H9 (cell line): ENCODE results near the gene RUNX2. TPM values are rescaled to one million over a fixed set of nuclear protein-coding genes. Genes with fewer than 3 reads are reported as not detected.

Experiments
- DNase-seq: peaks from one replicate; pipeline ENCODE4 v3.0.0-alpha.2; 2017
- H2AFZ ChIP-seq: one replicate; pipeline ENCODE4 v1.6.1; 2013; ENCODE audit warnings: mild to moderate bottlenecking, low read length, control low read depth, moderate library complexity
- H2AK5ac ChIP-seq: 2 replicates; pipeline ENCODE4 v1.6.1; 2013; ENCODE audit warnings: low read length, control low read depth, mixed read lengths; ENCODE audit not compliant: insufficient read length
- H2BK120ac ChIP-seq: one replicate; pipeline ENCODE4 v1.6.1; 2013; ENCODE audit warnings: low read depth, mild to moderate bottlenecking, low read length, control low read depth, inconsistent platforms; ENCODE audit not compliant: poor library complexity, severe bottlenecking
- H2BK12ac ChIP-seq: 2 replicates; pipeline ENCODE4 v1.6.1; 2013; ENCODE audit warnings: low read length, control low read depth, mixed read lengths, low read depth; ENCODE audit not compliant: insufficient read length
- H2BK15ac ChIP-seq: 2 replicates; pipeline ENCODE4 v1.6.1; 2013; ENCODE audit warnings: low read depth, low read length, control low read depth
- H2BK20ac ChIP-seq: one replicate; pipeline ENCODE4 v1.6.1; 2013; ENCODE audit warnings: low read depth, mild to moderate bottlenecking, low read length, control low read depth, inconsistent platforms; ENCODE audit not compliant: poor library complexity, severe bottlenecking
- H2BK5ac ChIP-seq: 2 replicates; pipeline ENCODE4 v1.6.1; 2013; ENCODE audit warnings: low read length, control low read depth, mixed read lengths; ENCODE audit not compliant: insufficient read length
- H3K14ac ChIP-seq: 2 replicates; pipeline ENCODE4 v1.6.1; 2013; ENCODE audit warnings: low read length, control low read depth; ENCODE audit not compliant: insufficient read depth
- H3K18ac ChIP-seq: 2 replicates; pipeline ENCODE4 v1.6.1; 2013; ENCODE audit warnings: low read depth, mild to moderate bottlenecking, mixed read lengths, low read length, control low read depth; ENCODE audit not compliant: insufficient read length
- H3K23ac ChIP-seq: 2 replicates; pipeline ENCODE4 v1.6.1; 2013; ENCODE audit warnings: low read length, control low read depth, mixed read lengths, low read depth; ENCODE audit not compliant: insufficient read length
- H3K23me2 ChIP-seq: 2 replicates; pipeline ENCODE4 v1.6.1; 2013; ENCODE audit warnings: low read depth, mild to moderate bottlenecking, mixed read lengths, low read length, control low read depth; ENCODE audit not compliant: insufficient read length, poor library complexity, severe bottlenecking
- H3K27ac ChIP-seq: 2 replicates; pipeline ENCODE4 v1.5.1; 2013; ENCODE audit warnings: low read length, control low read depth, mixed read lengths, low read depth; ENCODE audit not compliant: insufficient read length
- H3K27me3 ChIP-seq: 2 replicates; pipeline ENCODE4 v1.6.1; 2013; ENCODE audit warnings: low read length, control low read depth, inconsistent platforms; ENCODE audit not compliant: insufficient read depth
- H3K4ac ChIP-seq: 2 replicates; pipeline ENCODE4 v1.6.1; 2013; ENCODE audit warnings: low read depth, mild to moderate bottlenecking, control low read depth, inconsistent platforms, low read length, moderate library complexity
- H3K4me1 ChIP-seq: 2 replicates; pipeline ENCODE4 v1.6.1; 2013; ENCODE audit warnings: low read length, control low read depth, inconsistent platforms; ENCODE audit not compliant: insufficient read depth
- H3K4me2 ChIP-seq: 2 replicates; pipeline ENCODE4 v1.6.1; 2013; ENCODE audit warnings: low read length, control low read depth, mixed read lengths; ENCODE audit not compliant: insufficient read length, insufficient read depth
- H3K56ac ChIP-seq: 2 replicates; pipeline ENCODE4 v1.6.1; 2013; ENCODE audit warnings: low read depth, mild to moderate bottlenecking, mixed read lengths, low read length, control low read depth; ENCODE audit not compliant: insufficient read length
- H3K79me1 ChIP-seq: 2 replicates; pipeline ENCODE4 v1.6.1; 2013; ENCODE audit warnings: low read depth, mild to moderate bottlenecking, moderate library complexity, low read length, control low read depth, inconsistent platforms; ENCODE audit not compliant: insufficient read depth, poor library complexity, severe bottlenecking
- H3K79me2 ChIP-seq: 2 replicates; pipeline ENCODE4 v1.6.1; 2013; ENCODE audit warnings: low read length, control low read depth, inconsistent platforms; ENCODE audit not compliant: insufficient read depth
- H3K9ac ChIP-seq: 2 replicates; pipeline ENCODE4 v1.6.1; 2013; ENCODE audit warnings: low read length, control low read depth, mixed read lengths; ENCODE audit not compliant: insufficient read length; ENCODE audit errors: extremely low read depth
- H3K9me3 ChIP-seq: one replicate; pipeline ENCODE4 v1.6.1; 2013; ENCODE audit warnings: low read depth, low read length, inconsistent platforms; ENCODE audit not compliant: control insufficient read depth
- H3T11ph ChIP-seq: one replicate; pipeline ENCODE4 v1.6.1; 2013; ENCODE audit warnings: mild to moderate bottlenecking, low read length, control low read depth, inconsistent platforms
- H4K20me1 ChIP-seq: one replicate; pipeline ENCODE4 v1.6.1; 2013; ENCODE audit not compliant: control insufficient read depth, insufficient read length, insufficient read depth
- H4K5ac ChIP-seq: 2 replicates; pipeline ENCODE4 v1.6.1; 2013; ENCODE audit warnings: low read depth, mild to moderate bottlenecking, mixed read lengths, low read length, control low read depth; ENCODE audit not compliant: insufficient read length
- H4K8ac ChIP-seq: replicated peaks from 2 replicates; pipeline ENCODE4 v1.6.1; 2013; ENCODE audit warnings: low read length, control low read depth, mixed read lengths, low read depth; ENCODE audit not compliant: insufficient read length
- H4K91ac ChIP-seq: 2 replicates; pipeline ENCODE4 v1.6.1; 2013; ENCODE audit warnings: low read depth, mild to moderate bottlenecking, moderate library complexity, mixed read lengths, low read length, control low read depth; ENCODE audit not compliant: insufficient read length
- H3K27ac Mint-ChIP-seq, 3 experiments: 2 replicates in 2 of 3; 3 replicates in 1 of 3; pipeline ENCODE4 v1.8.0; 2020 to 2021; ENCODE audit warnings: mixed read lengths in 3 of 3, mild to moderate bottlenecking in 1 of 3, moderate library complexity in 1 of 3
- H3K27me3 Mint-ChIP-seq: 2 replicates; pipeline ENCODE4 v1.8.0; 2021; ENCODE audit warnings: low read depth, mild to moderate bottlenecking, moderate library complexity, mixed read lengths
- H3K36me3 Mint-ChIP-seq, 3 experiments: 2 replicates in 2 of 3; 3 replicates in 1 of 3; pipeline ENCODE4 v1.8.0; 2020 to 2021; ENCODE audit warnings: low read depth in 3 of 3, mixed read lengths in 3 of 3; ENCODE audit not compliant: insufficient read depth in 1 of 3
- H3K4me1 Mint-ChIP-seq, 2 experiments: 2 replicates each; pipeline ENCODE4 v1.8.0; 2020; ENCODE audit warnings: mixed read lengths in 2 of 2
- H3K4me3 Mint-ChIP-seq, 2 experiments: 2 replicates in 1 of 2; 3 replicates in 1 of 2; pipeline ENCODE4 v1.8.0; 2020 to 2021; ENCODE audit warnings: mild to moderate bottlenecking in 2 of 2, mixed read lengths in 2 of 2, moderate library complexity in 1 of 2
- H3K9me3 Mint-ChIP-seq, 2 experiments: 2 replicates in 1 of 2; 3 replicates in 1 of 2; pipeline ENCODE4 v1.8.0; 2020; ENCODE audit warnings: mild to moderate bottlenecking in 2 of 2, mixed read lengths in 2 of 2, moderate library complexity in 1 of 2
- WGBS: extraction: QIAGEN DNeasy Blood & Tissue Kit; methylation state at CpG from one replicate; pipeline ENCODE4 v1.1.7; 2013; ENCODE audit warnings: missing lambda C conversion rate, low lambda C conversion rate, mixed read lengths; ENCODE audit not compliant: insufficient read length; ENCODE audit errors: extremely low coverage; 5-methylcytosine and 5-hydroxymethylcytosine counted together
- total RNA-seq: library from RNA; stranded (reverse); gene quantifications from 2 replicates; pipeline ENCODE4 v1.2.1, GENCODE V29; 2021
- TF ChIP-seq, protein P1 (sequence below): fragments of 200-600 bp; sonication (generic); conservative IDR thresholded peaks from 3 replicates; pipeline ENCODE4 v1.8.0; 2021; ENCODE audit warnings: antibody characterized with exemption, mild to moderate bottlenecking

The RUNX2 gene
- total RNA-seq, 1 experiment from 2014 or later, result 0.15 TPM

DNA sequence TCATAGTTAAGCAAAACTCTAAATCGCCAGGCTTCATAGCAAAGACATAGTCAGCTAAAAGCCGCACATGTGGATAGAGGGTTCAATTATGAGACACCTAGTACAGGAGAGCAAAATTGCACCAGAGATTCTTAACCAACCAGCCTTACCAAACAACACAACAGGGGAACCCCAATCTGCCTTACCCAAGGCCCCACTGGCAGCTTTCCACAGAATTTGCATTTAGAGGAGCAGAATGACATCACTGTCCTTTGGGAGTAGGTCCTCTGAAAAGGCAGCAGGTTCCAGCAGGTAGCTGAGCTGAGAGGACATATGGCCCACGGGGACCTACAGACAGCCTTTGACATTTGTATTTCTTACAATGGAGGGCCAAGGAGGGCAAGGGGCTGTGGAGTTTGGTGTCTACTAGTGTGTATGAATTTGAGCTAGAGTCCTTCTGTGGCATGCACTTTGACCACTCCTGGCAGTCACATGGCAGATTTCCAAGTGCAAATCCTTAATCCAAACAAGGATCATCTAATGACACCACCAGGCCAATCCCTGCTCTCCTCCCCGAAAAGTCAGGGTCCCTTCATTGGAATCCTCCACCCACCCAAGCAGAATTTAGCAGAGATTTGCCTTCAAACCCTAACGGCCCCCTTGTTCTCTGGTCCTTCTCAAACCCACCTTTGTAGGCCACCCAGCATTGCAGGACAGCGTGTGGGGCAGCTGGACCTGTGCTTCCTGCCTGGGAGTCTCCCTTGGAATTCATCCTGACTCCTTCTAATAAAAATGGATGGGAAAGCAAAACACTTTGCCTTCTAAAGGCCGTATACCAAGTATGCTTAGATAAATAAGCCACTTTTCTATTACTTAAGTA is 220.8 kb downstream of the RUNX2 start:
- DNase-seq, result no peak
- H3K4me2 ChIP-seq, result no peak overlapping the region
- Mint-ChIP-seq H3K36me3 (no peaks in the 10 kb centered on the region), H3K27ac (no peak overlapping the region; a peak in 1 of 7 replicates), H3K9me3 (no peaks in the 10 kb centered on the region), H3K4me3 (no peak overlapping the region), H3K4me1 (no peaks in the 10 kb centered on the region), H3K27me3 (no peaks in the 10 kb centered on the region)
- no peak overlapping the region for H3K9ac ChIP-seq
- H2BK120ac ChIP-seq, result no peak overlapping the region
- H4K8ac ChIP-seq, result no peak overlapping the region
- H2BK15ac ChIP-seq, result no peak overlapping the region
- no peak overlapping the region for H3K56ac ChIP-seq
- H3K14ac ChIP-seq, result no peak overlapping the region
- no peaks in the 10 kb centered on the region for H3K79me1 ChIP-seq
- no peaks in the 10 kb centered on the region for H3K9me3 ChIP-seq
- TF ChIP-seq, protein P1, sequence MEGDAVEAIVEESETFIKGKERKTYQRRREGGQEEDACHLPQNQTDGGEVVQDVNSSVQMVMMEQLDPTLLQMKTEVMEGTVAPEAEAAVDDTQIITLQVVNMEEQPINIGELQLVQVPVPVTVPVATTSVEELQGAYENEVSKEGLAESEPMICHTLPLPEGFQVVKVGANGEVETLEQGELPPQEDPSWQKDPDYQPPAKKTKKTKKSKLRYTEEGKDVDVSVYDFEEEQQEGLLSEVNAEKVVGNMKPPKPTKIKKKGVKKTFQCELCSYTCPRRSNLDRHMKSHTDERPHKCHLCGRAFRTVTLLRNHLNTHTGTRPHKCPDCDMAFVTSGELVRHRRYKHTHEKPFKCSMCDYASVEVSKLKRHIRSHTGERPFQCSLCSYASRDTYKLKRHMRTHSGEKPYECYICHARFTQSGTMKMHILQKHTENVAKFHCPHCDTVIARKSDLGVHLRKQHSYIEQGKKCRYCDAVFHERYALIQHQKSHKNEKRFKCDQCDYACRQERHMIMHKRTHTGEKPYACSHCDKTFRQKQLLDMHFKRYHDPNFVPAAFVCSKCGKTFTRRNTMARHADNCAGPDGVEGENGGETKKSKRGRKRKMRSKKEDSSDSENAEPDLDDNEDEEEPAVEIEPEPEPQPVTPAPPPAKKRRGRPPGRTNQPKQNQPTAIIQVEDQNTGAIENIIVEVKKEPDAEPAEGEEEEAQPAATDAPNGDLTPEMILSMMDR, result no peak
- no peaks in the 10 kb centered on the region for H3K4me1 ChIP-seq
- H3K27ac ChIP-seq, result no peak overlapping the region
- H3K79me2 ChIP-seq, result no peaks in the 10 kb centered on the region
- no peak overlapping the region for H2AFZ ChIP-seq
- H2BK20ac ChIP-seq, result no peak overlapping the region
- H4K91ac ChIP-seq, result no peak overlapping the region
- H4K20me1 ChIP-seq, result no peaks in the 10 kb centered on the region
- no peak overlapping the region for H2AK5ac ChIP-seq
- H3K23ac ChIP-seq, result no peak overlapping the region
- H3K18ac ChIP-seq, result no peak overlapping the region
- no peak overlapping the region for H3T11ph ChIP-seq
- no peak overlapping the region for H4K5ac ChIP-seq
- no peaks in the 10 kb centered on the region for H3K27me3 ChIP-seq
- no peak overlapping the region for H3K4ac ChIP-seq
- no peak overlapping the region for H2BK5ac ChIP-seq
- WGBS, result no CpG with 5 or more reads among the region's 7 CpGs
- H3K23me2 ChIP-seq, result no peaks in the 10 kb centered on the region
- H2BK12ac ChIP-seq, result no peak overlapping the region
